Natural killer cell treated with Interleukin-12 subunit alpha and Interleukin-12 subunit beta and Interleukin-15 and Interleukin-18, amount 100 ng/mL, for 72 hours (primary cell): ENCODE data around the gene GRAMD2B. TPM values are rescaled to one million over a fixed set of nuclear protein-coding genes. Genes with fewer than 3 reads are reported as not detected.
"Not testable (repeated sequence)": the region's sequence is repeated elsewhere in the genome, so short reads cannot be mapped to it uniquely, and the experiment has no call there.

Experiments used
- ATAC-seq, 2 donors: fragments of 150-1000 bp; cut with Tn5 transposase in 1 of 2; sonication (Bioruptor Pico), chemical (Tn5 transposase) in 1 of 2; 2 replicates each; pipeline ENCODE4 v1.10.0; 2021
- DNase-seq: peaks from one replicate; pipeline ENCODE4 v3.0.0; 2022; ENCODE audit warnings: low spot score
- H3K27ac Mint-ChIP-seq, 2 donors: 1 replicate in 1 of 2; 2 replicates in 1 of 2; pipeline ENCODE4 v1.8.0; 2022; ENCODE audit warnings: mixed read lengths in 2 of 2, mild to moderate bottlenecking in 1 of 2, moderate library complexity in 1 of 2
- H3K27me3 Mint-ChIP-seq, 2 donors: 1 replicate in 1 of 2; 2 replicates in 1 of 2; pipeline ENCODE4 v1.8.0; 2022; ENCODE audit warnings: mixed read lengths in 2 of 2
- H3K36me3 Mint-ChIP-seq: one replicate; pipeline ENCODE4 v1.8.0; 2022; ENCODE audit warnings: mixed read lengths
- H3K4me1 Mint-ChIP-seq, 2 donors: 1 replicate in 1 of 2; 2 replicates in 1 of 2; pipeline ENCODE4 v1.8.0; 2022; ENCODE audit warnings: low read depth in 2 of 2, mixed read lengths in 2 of 2, mild to moderate bottlenecking in 1 of 2
- H3K4me3 Mint-ChIP-seq: one replicate; pipeline ENCODE4 v1.8.0; 2022; ENCODE audit warnings: mixed read lengths
- H3K9me3 Mint-ChIP-seq: 2 replicates; pipeline ENCODE4 v1.8.0; 2022; ENCODE audit warnings: mixed read lengths
- total RNA-seq, 2 donors: library from RNA; stranded (reverse); gene quantifications; one replicate each; pipeline ENCODE4 v1.2.3, GENCODE V29; 2022

GRAMD2B gene
- total RNA-seq, 2 donors from 2014 or later: 8.2 to 10.6 TPM

- Mint-ChIP-seq H3K36me3 (no peaks in the 10 kb centered on the region), H3K9me3 (no peaks in the 10 kb centered on the region), H3K27me3 (no peaks in the 10 kb centered on the region), H3K4me3 (no peak overlapping the region), H3K4me1 (peaks cover 3 to 8% of the 10 kb centered on the region in 2 donors), H3K27ac (no peak overlapping the region)
- DNase-seq (no peak), ATAC-seq (no peak)
Measured at GRCh38 chr5:126506079-126506478, 82.9 kb downstream of the GRAMD2B start.

GRCh38 chr5:126508251-126508961 lies 85.2 kb downstream of the GRAMD2B start:
- DNase-seq (no peak), ATAC-seq (no peak)
- Mint-ChIP-seq H3K36me3 (no peaks in the 10 kb centered on the region), H3K9me3 (no peaks in the 10 kb centered on the region), H3K4me1 (peaks cover 3 to 8% of the 10 kb centered on the region in 2 donors), H3K27me3 (no peaks in the 10 kb centered on the region), H3K27ac (peak overlapping the region in 1 of 2 donors; percentile 66), H3K4me3 (peak overlapping the region; percentile 18)

DNA sequence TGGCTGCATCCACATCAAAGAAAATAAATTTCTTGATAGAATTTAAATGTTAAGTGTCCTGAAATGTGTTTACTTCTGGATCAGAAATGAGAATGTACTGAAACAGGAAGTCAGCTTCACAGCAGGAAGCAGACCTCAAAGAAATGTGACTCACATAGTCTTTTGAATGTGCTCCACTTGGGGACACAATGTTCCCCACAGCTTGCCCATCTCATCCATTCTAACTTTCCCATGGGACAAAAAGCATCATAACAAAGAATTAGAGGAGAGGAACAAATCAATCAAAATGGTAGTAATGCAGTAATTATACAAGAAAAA lies 85.7 kb downstream of the GRAMD2B start:
- peak overlapping the region; percentile 18 for H3K4me3 Mint-ChIP-seq
- peaks cover 3 to 8% of the 10 kb centered on the region in 2 donors for H3K4me1 Mint-ChIP-seq
- H3K27me3 Mint-ChIP-seq: no peaks in the 10 kb centered on the region
- H3K36me3 Mint-ChIP-seq: no peaks in the 10 kb centered on the region
- ATAC-seq (no peak), DNase-seq (no peak)
- H3K27ac Mint-ChIP-seq: peak overlapping the region in 1 of 2 donors; percentile 66
- H3K9me3 Mint-ChIP-seq: no peaks in the 10 kb centered on the region

GRCh38 chr5:126509339-126509738 lies 86.1 kb downstream of the GRAMD2B start:
- H3K4me3 Mint-ChIP-seq: no peak overlapping the region
- H3K27ac Mint-ChIP-seq: no peak overlapping the region
- peaks cover 3 to 8% of the 10 kb centered on the region in 2 donors for H3K4me1 Mint-ChIP-seq

GRCh38 chr5:126511961-126512360 lies 88.8 kb downstream of the GRAMD2B start:
- peaks cover 3 to 8% of the 10 kb centered on the region in 2 donors for H3K4me1 Mint-ChIP-seq
- H3K27me3 Mint-ChIP-seq: peaks cover 0 to 6% of the 10 kb centered on the region in 2 donors
- no peaks in the 10 kb centered on the region for H3K36me3 Mint-ChIP-seq
- H3K27ac Mint-ChIP-seq: no peak overlapping the region
- no peak for DNase-seq
- ATAC-seq: no peak
- no peaks in the 10 kb centered on the region for H3K9me3 Mint-ChIP-seq
- no peak overlapping the region for H3K4me3 Mint-ChIP-seq

More at GRCh38 chr5:126509339-126509738, 86.1 kb downstream of the GRAMD2B start:
- Mint-ChIP-seq H3K9me3 (no peaks in the 10 kb centered on the region), H3K27me3 (peaks cover 0 to 1% of the 10 kb centered on the region in 2 donors), H3K36me3 (no peaks in the 10 kb centered on the region)
- ATAC-seq (no peak), DNase-seq (no peak)

- H3K4me1 Mint-ChIP-seq: peaks cover 3 to 8% of the 10 kb centered on the region in 2 donors
- H3K27ac Mint-ChIP-seq: no peak overlapping the region
- no peak for ATAC-seq
- DNase-seq: no peak
- no peaks in the 10 kb centered on the region for H3K36me3 Mint-ChIP-seq
- no peak overlapping the region for H3K4me3 Mint-ChIP-seq
- peaks cover 0 to 6% of the 10 kb centered on the region in 2 donors for H3K27me3 Mint-ChIP-seq
- no peaks in the 10 kb centered on the region for H3K9me3 Mint-ChIP-seq
Measured at GRCh38 chr5:126512451-126512850, 89.2 kb downstream of the GRAMD2B start.

DNA sequence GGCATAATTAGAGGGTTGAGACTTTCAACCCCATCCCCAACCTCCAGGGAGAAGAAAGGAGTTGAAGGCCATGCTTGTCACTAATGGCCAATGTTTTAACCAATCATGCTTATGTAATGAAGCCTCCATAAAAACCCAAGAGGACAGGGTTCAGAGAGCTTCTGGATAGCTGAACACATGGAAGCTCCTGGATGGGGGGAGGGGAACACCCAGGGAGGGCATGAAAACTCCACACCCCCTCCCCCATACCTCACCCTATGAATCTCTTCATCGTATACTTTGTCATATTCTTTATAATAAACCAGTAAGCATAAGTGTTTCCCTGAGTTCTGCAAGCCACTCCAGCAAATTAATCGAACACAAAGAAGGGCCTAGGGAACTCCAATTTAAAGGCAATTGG lies 90.1 kb downstream of the GRAMD2B start:
- H3K4me3 Mint-ChIP-seq: no peak overlapping the region
- H3K27ac Mint-ChIP-seq: no peak overlapping the region
- H3K4me1 Mint-ChIP-seq: peaks cover 3 to 8% of the 10 kb centered on the region in 2 donors
- peaks cover 0 to 6% of the 10 kb centered on the region in 2 donors for H3K27me3 Mint-ChIP-seq
- DNase-seq (no peak), ATAC-seq (no peak)
- H3K36me3 Mint-ChIP-seq: no peaks in the 10 kb centered on the region
- no peaks in the 10 kb centered on the region for H3K9me3 Mint-ChIP-seq

DNA sequence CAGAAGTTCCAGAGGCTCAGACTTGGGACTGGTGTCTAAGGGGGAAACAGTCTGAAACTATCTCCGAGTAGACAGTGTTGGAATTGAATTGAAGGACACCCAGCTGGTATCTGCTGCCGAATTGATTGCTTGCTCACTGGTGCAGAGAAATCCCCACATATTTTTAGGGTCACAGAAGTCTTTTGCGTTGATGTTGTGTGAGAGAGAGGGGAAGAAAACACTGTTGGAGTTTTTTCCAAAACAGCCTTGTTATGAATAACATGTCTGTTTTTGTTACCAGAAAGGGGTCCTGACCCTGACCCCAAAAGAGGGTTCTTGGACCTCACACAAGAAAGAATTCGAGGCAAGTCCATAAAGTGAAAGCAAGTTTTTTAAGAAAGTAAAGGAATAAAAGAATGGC lies 90.5 kb downstream of the GRAMD2B start:
- DNase-seq: no peak
- Mint-ChIP-seq H3K36me3 (no peaks in the 10 kb centered on the region), H3K4me3 (no peak overlapping the region), H3K27ac (no peak overlapping the region), H3K27me3 (peaks cover 0 to 6% of the 10 kb centered on the region in 2 donors), H3K4me1 (peaks cover 3 to 5% of the 10 kb centered on the region in 2 donors), H3K9me3 (no peaks in the 10 kb centered on the region)
- ATAC-seq: no peak

- Mint-ChIP-seq H3K27ac (no peak overlapping the region), H3K4me3 (no peak overlapping the region), H3K36me3 (no peaks in the 10 kb centered on the region), H3K4me1 (peaks cover 0 to under 1% of the 10 kb centered on the region in 2 donors), H3K27me3 (peaks cover 0 to 6% of the 10 kb centered on the region in 2 donors), H3K9me3 (no peaks in the 10 kb centered on the region)
- no peak for DNase-seq
- no peak for ATAC-seq
Measured at GRCh38 chr5:126514131-126514557, 90.9 kb downstream of the GRAMD2B start.

DNA sequence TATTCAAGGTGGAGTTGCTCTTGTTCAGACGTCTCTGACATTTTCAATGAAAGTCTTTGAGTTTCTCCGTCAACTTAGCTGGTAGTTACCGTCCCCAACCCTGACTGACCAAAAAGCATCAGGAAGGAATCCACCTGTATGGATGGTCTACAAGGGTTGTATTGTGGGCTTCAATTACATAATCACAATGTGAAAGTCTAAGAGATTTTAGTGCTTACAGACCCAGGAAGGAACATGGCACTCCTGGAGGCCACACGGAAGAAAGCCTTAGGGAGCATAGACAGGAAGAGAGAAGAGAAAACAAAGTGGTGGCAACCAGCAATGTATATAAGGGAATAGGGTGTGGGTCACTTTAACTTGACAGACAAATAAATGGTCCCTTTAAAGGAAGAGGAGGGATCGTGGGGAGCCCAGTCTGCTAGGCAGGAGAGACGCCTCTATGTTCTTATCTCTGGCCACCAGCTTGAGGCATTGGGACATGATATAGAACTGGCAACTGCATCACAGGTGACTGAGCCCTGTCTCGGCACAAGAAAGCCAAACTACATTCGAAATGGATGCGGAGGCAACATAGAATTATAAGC lies 91.4 kb downstream of the GRAMD2B start:
- H3K4me1 Mint-ChIP-seq: no peaks in the 10 kb centered on the region
- ATAC-seq (no peak), DNase-seq (no peak)
- H3K9me3 Mint-ChIP-seq: no peaks in the 10 kb centered on the region
- H3K36me3 Mint-ChIP-seq: no peaks in the 10 kb centered on the region
- peaks cover 0 to 6% of the 10 kb centered on the region in 2 donors for H3K27me3 Mint-ChIP-seq
- H3K4me3 Mint-ChIP-seq: no peak overlapping the region
- H3K27ac Mint-ChIP-seq: no peak overlapping the region

DNA sequence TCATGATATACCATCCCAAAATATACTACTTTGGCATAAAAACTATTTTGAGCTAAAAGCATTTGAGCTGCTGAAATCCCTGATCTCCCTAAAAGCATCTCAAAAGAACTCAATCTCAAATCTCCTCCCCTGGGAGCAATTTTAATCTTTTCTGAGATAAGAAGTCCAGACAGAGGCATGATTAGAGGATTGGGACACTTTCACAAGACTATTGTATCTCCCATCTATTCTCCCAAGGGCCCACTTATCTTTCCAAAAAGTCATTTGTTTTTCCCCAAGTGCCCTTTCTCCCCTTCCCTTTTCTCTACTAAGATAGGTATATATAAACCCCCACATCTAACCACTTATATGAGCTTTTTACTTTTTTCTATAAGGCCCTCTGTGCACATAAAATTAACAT lies 92.1 kb downstream of the GRAMD2B start:
- no peaks in the 10 kb centered on the region for H3K36me3 Mint-ChIP-seq
- no peak overlapping the region for H3K27ac Mint-ChIP-seq
- no peak for DNase-seq
- no peaks in the 10 kb centered on the region for H3K9me3 Mint-ChIP-seq
- no peak overlapping the region for H3K4me3 Mint-ChIP-seq
- H3K4me1 Mint-ChIP-seq: no peaks in the 10 kb centered on the region
- H3K27me3 Mint-ChIP-seq: peaks cover 0 to 6% of the 10 kb centered on the region in 2 donors
- ATAC-seq: no peak

DNA sequence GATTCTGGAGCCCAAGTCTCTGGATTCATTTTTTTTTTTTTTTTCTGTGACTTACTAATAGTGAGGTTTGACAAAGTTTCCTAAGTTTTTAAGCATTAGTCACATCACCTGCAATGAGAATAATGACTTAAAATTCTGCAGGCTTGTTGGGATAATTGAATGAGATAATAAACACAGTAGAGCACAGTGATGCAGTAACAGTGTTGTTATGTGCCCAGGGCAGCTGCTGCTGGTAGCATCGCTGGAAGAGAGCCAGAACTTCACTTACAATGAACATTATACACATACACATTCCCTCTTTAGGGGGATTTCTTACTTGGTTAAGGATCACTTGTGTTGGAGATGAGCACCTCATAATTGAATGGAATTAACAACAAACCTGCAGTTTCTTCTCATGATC lies 92.9 kb downstream of the GRAMD2B start:
- H3K27me3 Mint-ChIP-seq: peaks cover 0 to 6% of the 10 kb centered on the region in 2 donors
- DNase-seq (no peak), ATAC-seq (no peak)
- H3K36me3 Mint-ChIP-seq: no peaks in the 10 kb centered on the region
- H3K4me3 Mint-ChIP-seq: no peak overlapping the region
- H3K4me1 Mint-ChIP-seq: no peaks in the 10 kb centered on the region
- H3K9me3 Mint-ChIP-seq: no peaks in the 10 kb centered on the region
- no peak overlapping the region for H3K27ac Mint-ChIP-seq

DNA sequence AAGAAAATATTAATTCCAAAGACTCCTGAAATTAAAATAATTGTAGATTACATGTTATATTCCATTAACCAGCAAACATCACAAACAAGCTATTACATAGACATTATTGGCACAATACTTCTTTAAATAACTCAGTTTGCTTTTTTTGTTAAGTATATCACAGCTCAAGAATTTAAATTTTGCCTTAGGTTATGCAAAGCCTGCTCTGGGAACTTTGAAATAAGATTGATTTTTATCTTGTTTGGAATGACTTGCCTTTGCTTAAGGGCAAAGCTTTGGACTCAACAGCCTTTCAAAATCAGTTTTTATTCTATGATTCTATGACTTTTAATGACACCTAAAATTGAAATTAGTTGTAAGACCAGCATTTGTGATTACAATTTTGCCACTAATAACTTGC lies 93.6 kb downstream of the GRAMD2B start:
- ATAC-seq (no peak), DNase-seq (no peak)
- H3K27me3 Mint-ChIP-seq: peaks cover 0 to 6% of the 10 kb centered on the region in 2 donors
- no peaks in the 10 kb centered on the region for H3K36me3 Mint-ChIP-seq
- H3K4me3 Mint-ChIP-seq: no peak overlapping the region
- H3K27ac Mint-ChIP-seq: no peak overlapping the region
- no peaks in the 10 kb centered on the region for H3K4me1 Mint-ChIP-seq
- H3K9me3 Mint-ChIP-seq: no peaks in the 10 kb centered on the region

- not testable (repeated sequence) for H3K36me3 Mint-ChIP-seq, H3K4me3 Mint-ChIP-seq, H3K27me3 Mint-ChIP-seq, ATAC-seq, H3K9me3 Mint-ChIP-seq, H3K4me1 Mint-ChIP-seq, H3K27ac Mint-ChIP-seq, DNase-seq
Measured at GRCh38 chr5:126519223-126519622, 96.0 kb downstream of the GRAMD2B start.
